ENCODE measurements around the gene ATP2C2.
"Not testable (repeated sequence)": the region's sequence is repeated elsewhere in the genome, so short reads cannot be mapped to it uniquely, and the experiment has no call there.

Gene ATP2C2

DNA sequence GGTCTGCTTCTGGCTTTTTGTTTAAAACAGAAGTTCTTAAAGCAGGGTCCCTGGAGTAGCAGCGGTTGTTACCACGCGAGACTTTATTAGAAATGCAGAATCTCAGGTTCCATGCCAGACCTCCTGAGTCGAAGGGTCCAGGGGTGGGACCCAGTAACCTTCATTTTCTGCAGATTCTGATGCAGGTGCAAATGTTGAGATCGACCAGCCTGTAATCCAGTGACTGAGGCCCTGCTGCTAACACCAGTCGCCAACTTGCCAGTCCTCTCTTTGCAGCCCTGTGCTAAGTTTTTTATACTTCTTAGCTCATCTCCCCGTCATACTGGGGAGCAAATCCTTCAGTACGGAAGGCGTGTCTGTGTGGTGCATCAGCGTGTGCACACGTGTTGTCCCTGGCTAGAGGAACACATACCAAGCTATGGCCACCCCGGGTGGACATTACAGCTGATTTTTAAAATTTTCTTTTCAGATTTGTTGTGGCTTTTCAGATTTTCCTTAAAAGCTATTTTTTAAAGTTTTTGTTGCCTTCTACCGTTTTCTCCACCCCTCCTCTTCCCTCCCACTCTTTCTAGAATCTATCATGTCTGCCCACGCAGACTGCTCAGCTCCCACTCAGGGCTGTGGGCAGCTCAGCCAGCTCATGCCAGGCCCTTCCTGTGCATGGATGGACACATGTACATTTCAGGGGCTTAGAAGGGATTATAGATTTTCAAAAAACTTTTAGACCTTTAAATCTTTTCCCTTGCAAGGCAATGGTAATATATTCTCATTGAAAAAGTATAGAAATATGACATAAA lies 78.5 kb downstream of the ATP2C2 start:
- no peak overlapping the region for H3K27ac ChIP-seq (ENCODE audit: poor library complexity, severe bottlenecking)
- peaks cover 32% of the 10 kb centered on the region for H3K36me3 ChIP-seq (ENCODE audit: low read depth)
- TF ChIP-seq, protein P1, sequence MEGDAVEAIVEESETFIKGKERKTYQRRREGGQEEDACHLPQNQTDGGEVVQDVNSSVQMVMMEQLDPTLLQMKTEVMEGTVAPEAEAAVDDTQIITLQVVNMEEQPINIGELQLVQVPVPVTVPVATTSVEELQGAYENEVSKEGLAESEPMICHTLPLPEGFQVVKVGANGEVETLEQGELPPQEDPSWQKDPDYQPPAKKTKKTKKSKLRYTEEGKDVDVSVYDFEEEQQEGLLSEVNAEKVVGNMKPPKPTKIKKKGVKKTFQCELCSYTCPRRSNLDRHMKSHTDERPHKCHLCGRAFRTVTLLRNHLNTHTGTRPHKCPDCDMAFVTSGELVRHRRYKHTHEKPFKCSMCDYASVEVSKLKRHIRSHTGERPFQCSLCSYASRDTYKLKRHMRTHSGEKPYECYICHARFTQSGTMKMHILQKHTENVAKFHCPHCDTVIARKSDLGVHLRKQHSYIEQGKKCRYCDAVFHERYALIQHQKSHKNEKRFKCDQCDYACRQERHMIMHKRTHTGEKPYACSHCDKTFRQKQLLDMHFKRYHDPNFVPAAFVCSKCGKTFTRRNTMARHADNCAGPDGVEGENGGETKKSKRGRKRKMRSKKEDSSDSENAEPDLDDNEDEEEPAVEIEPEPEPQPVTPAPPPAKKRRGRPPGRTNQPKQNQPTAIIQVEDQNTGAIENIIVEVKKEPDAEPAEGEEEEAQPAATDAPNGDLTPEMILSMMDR (IDR thresholded peaks at IDR 0.05; ENCODE audit: poor library complexity, severe bottlenecking), result no peak
- H3K4me3 ChIP-seq (ENCODE audit: severe bottlenecking), result no peak overlapping the region
- H3K27me3 ChIP-seq (ENCODE audit: insufficient read depth, poor library complexity, severe bottlenecking), result no peaks in the 10 kb centered on the region
- no peaks in the 10 kb centered on the region for H3K4me1 ChIP-seq (ENCODE audit: insufficient read depth, poor library complexity, severe bottlenecking)
- DNase-seq (ENCODE audit: low spot score) (no peak), ATAC-seq (ENCODE audit: low read depth) (no peak)
- H3K9me3 ChIP-seq (ENCODE audit: severe bottlenecking), result no peaks in the 10 kb centered on the region

DNA sequence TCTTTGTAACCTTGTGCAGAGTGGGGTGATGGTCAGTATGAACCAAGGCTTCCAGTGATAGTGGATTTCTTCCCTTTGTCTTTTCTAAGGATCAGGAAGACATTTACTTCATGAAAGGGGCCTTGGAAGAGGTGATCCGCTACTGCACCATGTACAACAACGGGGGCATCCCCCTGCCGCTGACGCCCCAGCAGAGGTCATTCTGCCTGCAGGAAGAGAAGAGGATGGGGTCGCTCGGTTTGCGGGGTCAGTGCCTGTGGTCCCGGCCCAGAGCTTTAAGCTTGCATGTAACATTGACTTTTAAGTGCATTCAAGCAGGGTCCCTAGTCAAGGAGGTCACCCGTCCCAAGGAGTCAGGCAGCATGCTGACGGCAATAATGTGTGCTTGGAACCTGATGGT lies 80.1 kb downstream of the ATP2C2 start:
- peaks cover 32% of the 10 kb centered on the region for H3K36me3 ChIP-seq (ENCODE audit: low read depth)
- no peaks in the 10 kb centered on the region for H3K27me3 ChIP-seq (ENCODE audit: insufficient read depth, poor library complexity, severe bottlenecking)
- no peak overlapping the region for H3K27ac ChIP-seq (ENCODE audit: poor library complexity, severe bottlenecking)
- DNase-seq (ENCODE audit: low spot score) (peak; percentile 47), ATAC-seq (ENCODE audit: low read depth) (no peak)
- no peaks in the 10 kb centered on the region for H3K4me1 ChIP-seq (ENCODE audit: insufficient read depth, poor library complexity, severe bottlenecking)
- no peaks in the 10 kb centered on the region for H3K9me3 ChIP-seq (ENCODE audit: severe bottlenecking)
- no peak overlapping the region for H3K4me3 ChIP-seq (ENCODE audit: severe bottlenecking)
- TF ChIP-seq, protein P1 (IDR thresholded peaks at IDR 0.05; ENCODE audit: poor library complexity, severe bottlenecking), result no peak

DNA sequence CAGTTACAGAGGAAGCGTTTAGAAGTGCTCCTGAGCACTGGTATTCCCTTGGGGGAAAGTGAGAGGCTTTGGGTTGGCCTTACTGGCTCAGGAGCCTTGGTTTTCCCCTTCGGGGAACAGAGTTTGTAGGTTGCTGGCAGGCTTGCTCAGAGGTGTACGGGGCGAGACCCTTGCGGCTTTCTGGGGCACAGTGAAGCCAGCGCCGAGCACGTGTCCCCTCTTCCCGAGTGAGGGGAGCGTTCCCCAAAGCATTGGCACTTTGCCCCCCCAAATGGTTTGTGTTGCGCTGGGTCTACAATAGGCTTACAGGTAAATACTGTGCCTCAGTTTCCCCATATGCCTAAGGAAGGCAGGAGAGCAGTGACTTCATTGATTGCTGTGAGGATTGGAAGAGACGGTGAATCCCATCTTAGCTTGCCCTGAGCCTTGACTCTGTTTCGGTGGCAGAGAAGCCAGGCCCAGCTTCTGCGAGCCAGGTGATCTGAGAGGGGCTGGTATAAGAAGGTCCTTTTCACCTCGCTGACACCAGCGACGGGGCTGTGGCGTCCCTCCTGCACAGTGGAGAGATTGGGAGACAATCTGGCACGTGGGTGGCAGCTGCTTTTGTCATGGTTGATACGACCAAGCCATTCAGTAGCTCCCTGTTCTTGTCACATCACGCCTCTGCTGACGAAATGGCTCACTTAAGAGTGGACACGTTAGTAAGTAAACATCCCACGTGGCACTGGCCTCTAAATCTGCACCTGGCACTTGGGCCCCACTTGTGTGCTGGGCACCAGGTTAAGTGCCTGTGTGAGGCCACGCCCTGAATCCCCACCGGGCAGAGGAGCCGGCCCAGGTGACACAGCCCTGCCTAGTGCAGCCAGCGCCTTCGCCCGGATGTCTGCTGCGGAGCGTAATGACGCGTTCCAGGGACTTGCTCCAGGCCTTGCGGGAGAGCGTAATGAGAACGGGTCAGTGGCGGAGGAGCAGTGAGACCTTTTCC lies 81.1 kb downstream of the ATP2C2 start:
- H3K9me3 ChIP-seq (ENCODE audit: severe bottlenecking), result no peaks in the 10 kb centered on the region
- 0 out of 3 replicates have a peak, but pooled peaks have one; percentile 10 for ATAC-seq (ENCODE audit: low read depth)
- TF ChIP-seq, protein P1 (IDR thresholded peaks at IDR 0.05; ENCODE audit: poor library complexity, severe bottlenecking), result no peak
- H3K4me3 ChIP-seq (ENCODE audit: severe bottlenecking), result no peak overlapping the region
- peak; percentile 54 for DNase-seq (ENCODE audit: low spot score)
- peaks cover 37% of the 10 kb centered on the region for H3K36me3 ChIP-seq (ENCODE audit: low read depth)
- no peaks in the 10 kb centered on the region for H3K4me1 ChIP-seq (ENCODE audit: insufficient read depth, poor library complexity, severe bottlenecking)
- H3K27ac ChIP-seq (ENCODE audit: poor library complexity, severe bottlenecking), result no peak overlapping the region
- H3K27me3 ChIP-seq (ENCODE audit: insufficient read depth, poor library complexity, severe bottlenecking), result no peaks in the 10 kb centered on the region

DNA sequence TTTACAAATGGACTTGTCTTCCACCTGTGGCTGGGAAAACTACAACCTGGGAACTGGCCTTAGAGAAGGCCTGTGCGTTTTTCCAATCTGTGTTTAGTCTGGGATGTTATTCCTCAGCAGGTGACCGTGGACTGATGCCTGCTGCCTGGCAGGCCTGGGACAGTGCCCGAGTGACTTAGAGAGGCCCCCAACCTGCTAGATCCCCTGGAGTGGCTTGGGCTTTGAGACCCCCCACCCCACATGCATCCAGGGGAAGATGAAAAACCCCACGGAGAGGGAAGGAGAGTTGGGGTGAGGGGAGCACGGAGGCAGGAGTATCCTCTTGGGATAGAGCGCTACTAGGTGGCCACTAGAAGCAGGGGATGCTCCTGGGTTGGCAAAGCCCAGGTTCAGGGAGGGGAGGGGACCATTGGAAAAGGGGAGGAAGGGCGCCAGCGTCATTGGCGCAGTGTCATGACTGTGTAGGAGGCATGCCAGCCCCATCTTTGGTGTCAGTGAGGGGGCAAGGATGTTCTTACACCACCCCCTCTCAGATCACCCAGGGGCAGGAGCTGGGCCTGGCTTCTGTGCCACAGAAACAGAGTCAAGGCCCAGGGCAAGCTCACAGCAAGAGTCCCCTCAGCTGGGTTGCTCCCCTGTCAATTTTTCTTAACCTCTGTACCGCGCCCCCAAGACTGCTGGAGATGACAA lies 82.0 kb downstream of the ATP2C2 start:
- no peaks in the 10 kb centered on the region for H3K27me3 ChIP-seq (ENCODE audit: insufficient read depth, poor library complexity, severe bottlenecking)
- H3K36me3 ChIP-seq (ENCODE audit: low read depth), result peaks cover 45% of the 10 kb centered on the region
- no peaks in the 10 kb centered on the region for H3K9me3 ChIP-seq (ENCODE audit: severe bottlenecking)
- H3K4me3 ChIP-seq (ENCODE audit: severe bottlenecking), result no peak overlapping the region
- DNase-seq (ENCODE audit: low spot score) (peak; percentile 41), ATAC-seq (ENCODE audit: low read depth) (no peak)
- no peaks in the 10 kb centered on the region for H3K4me1 ChIP-seq (ENCODE audit: insufficient read depth, poor library complexity, severe bottlenecking)
- TF ChIP-seq, protein P1 (IDR thresholded peaks at IDR 0.05; ENCODE audit: poor library complexity, severe bottlenecking), result no peak
- H3K27ac ChIP-seq (ENCODE audit: poor library complexity, severe bottlenecking), result no peak overlapping the region

DNA sequence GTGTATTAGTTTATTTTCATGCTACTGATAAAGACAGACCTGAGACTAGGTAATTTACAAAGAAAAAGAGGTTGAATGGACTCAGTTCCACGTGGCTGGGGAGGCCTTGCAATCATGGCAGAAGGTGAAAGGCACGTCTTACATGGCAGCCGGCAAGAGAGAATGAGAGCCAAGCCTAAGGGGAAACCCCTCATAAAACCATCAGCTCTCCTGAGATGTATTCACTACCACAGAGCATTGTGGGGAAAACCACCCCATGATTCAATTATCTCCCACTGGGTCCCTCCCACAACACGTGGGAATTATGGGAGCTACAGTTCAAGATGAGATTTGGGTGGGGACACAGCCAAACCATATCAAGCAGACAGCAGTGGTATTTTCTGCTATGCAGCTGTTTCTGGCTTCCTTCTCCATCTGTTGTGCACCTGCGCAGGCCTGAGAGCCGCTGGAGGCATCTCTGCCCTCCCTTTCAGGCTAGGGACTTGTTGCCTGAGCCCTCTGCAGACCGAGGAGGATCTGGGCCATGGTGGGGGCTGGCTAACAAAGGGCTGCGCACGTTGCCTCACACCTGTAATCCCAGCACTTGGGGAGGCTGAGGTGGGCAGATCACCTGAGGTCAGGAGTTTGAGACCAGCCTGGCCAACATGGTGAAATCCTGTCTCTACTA lies 82.8 kb downstream of the ATP2C2 start:
- peak; percentile 42 for DNase-seq (ENCODE audit: low spot score)
- H3K27ac ChIP-seq (ENCODE audit: poor library complexity, severe bottlenecking); H3K4me1 ChIP-seq (ENCODE audit: insufficient read depth, poor library complexity, severe bottlenecking); H3K27me3 ChIP-seq (ENCODE audit: insufficient read depth, poor library complexity, severe bottlenecking); H3K9me3 ChIP-seq (ENCODE audit: severe bottlenecking); ATAC-seq (ENCODE audit: low read depth); H3K4me3 ChIP-seq (ENCODE audit: severe bottlenecking): not testable (repeated sequence)
- peaks cover 47% of the 10 kb centered on the region for H3K36me3 ChIP-seq (ENCODE audit: low read depth)
